ENCODE data around the gene FRMD3.

The FRMD3 gene

DNA sequence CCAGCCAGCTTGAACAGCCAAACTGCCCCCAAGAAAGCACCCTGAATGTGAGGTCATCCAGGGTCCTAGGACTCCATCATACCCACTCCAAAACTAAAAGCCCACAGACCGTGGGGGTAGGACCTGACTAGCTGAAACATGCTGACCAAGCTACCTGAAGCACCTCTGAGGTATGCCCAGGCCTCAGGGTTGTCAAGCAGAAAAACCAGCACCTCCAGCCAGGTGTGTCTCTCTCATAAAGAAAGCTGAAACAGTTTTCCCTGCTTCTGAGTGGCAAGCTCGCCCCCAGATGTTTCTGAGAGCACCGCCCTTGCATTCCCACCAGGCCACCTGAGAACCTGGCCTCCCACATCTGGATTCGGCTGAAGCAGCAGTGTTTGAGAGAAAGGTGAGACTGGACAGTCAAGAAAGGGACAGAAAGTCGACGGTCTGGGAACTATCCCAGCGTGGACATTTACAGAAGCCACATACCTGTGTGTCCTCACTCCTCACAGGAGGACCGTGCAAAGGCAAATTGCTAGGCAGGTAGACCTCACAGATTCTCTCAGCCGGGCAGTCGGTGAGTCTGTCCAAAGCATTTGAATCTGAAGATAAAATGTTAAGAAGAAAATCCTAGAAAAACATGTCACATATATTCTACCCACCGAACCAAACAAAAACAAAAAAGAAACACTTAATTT, 319.6 kb downstream of the FRMD3 start:
- DNase-seq = no peak

- no peak for DNase-seq
Measured at GRCh38 chr9:83209188-83209731, 328.9 kb downstream of the FRMD3 start.

GRCh38 chr9:83208065-83208850, 329.9 kb downstream of the FRMD3 start:
- DNase-seq = no peak

GRCh38 chr9:83204047-83204446, 334.2 kb downstream of the FRMD3 start:
- no peak for DNase-seq

- DNase-seq = no peak
Measured at GRCh38 chr9:83200531-83200930, 337.7 kb downstream of the FRMD3 start.

DNA sequence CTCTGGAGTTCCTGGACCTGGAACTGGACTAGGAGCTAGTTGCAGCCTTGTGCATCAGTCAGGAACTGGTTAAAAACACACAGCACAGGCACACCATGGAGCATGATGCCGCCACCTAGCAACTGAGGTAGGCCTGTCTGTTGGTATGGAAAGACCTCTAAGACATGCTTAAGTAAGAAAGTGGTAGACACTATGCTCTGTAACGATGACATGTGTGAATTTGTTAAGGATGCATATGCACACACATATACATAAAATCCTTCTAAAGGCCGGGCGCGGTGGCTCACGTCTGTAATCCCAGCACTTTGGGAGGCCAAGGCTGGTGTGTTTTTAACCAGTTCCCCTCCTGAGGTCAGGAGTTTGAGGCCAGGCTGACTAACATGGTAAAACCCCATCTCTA, 338.4 kb downstream of the FRMD3 start:
- no peak for DNase-seq

GRCh38 chr9:83199240-83199639, 339.0 kb downstream of the FRMD3 start:
- DNase-seq = no peak

DNA sequence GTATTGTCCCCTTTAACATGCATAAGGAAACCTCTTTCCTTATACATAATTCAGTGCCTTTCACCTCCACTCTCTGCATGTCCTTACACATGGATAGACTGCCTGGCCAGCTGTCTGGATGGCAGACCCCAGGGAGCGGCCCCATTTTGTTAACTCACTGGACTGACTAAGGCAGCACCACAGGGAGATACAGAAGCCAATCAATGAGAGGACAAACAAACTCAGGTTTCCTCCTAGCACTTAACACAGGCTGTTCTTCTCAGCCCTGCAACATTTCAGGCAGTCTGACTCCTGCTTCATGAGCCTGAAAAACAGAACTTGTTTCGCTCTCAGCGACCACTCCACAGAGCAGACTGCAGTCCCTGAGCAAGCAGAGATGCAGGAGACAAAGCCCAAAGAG, 339.8 kb downstream of the FRMD3 start:
- DNase-seq = no peak

- no peak for DNase-seq
Measured at GRCh38 chr9:83197591-83197990, 340.6 kb downstream of the FRMD3 start.

DNA sequence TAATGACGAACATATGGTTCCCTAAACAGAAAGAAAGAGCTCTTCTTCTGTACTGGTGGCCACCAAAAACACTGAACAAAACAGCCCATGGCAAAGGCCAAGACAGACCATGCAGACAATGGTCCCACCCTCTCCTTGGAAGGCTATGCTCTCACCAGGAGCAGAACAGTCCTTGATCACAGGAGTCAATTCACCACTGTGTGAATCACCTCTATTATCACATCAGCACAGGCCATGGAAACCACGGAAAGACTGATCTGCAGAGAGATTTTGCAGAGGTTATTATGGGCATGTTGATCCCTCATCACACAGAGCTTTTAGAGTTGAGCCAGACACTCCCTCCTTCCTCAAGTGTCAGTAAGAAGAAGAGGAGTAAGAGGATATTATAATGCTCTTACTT, 341.3 kb downstream of the FRMD3 start:
- no peak for DNase-seq
